Omental fat pad (tissue), 4 donors: ENCODE results near the gene CFDP1. TPM values are rescaled to one million over a fixed set of nuclear protein-coding genes. Genes with fewer than 3 reads are reported as not detected.
"Not testable (repeated sequence)": the region's sequence is repeated elsewhere in the genome, so short reads cannot be mapped to it uniquely, and the experiment has no call there.

Experiments
- ATAC-seq: fragments of 150-250 bp; one replicate; pipeline ENCODE4 v1.9.1; 2016; ENCODE audit warnings: mild to moderate bottlenecking, moderate library complexity; ENCODE audit not compliant: low FRiP score
- DNase-seq: peaks from one replicate; pipeline ENCODE4 v3.0.0-alpha.2; 2019; ENCODE audit warnings: low spot score
- total RNA-seq, 4 donors: library from RNA; depleted of rRNA; stranded (reverse); fragments of >200 nt; gene quantifications; one replicate each; pipeline ENCODE4 v1.1.0, GENCODE V29; 2016
- TF ChIP-seq, protein P1 (sequence below), 3 donors: fragments of 450-650 bp; IDR thresholded peaks; one replicate each; pipeline ENCODE4 v1.5.1; 2016 to 2017; ENCODE audit warnings: antibody characterized with exemption in 3 of 3, mild to moderate bottlenecking in 3 of 3, moderate library complexity in 2 of 3

The CFDP1 gene
- total RNA-seq, 4 donors from 2014 or later = 37.5 to 54.4 (median 49.2) TPM

DNA sequence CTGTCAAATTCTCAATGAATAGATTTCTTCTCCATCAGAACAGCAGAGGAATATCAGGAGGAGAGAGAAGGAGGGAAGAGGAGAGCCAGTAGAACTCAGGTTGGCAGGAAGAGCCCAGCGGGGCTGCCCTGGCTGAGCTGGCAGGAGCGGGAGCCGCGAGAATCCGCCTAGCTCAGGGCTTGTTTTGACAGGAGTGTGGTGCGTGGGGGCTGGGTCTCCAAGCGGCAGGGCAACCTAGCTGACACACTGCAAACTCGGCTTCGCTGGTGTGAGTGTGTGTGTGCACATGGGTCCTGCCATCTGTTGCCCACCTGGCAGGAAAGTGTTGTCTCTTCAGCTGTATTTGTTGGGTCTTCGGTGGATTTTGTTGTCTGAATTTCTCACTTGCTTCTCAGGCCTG lies 154.0 kb downstream of the CFDP1 start:
- TF ChIP-seq, protein P1, sequence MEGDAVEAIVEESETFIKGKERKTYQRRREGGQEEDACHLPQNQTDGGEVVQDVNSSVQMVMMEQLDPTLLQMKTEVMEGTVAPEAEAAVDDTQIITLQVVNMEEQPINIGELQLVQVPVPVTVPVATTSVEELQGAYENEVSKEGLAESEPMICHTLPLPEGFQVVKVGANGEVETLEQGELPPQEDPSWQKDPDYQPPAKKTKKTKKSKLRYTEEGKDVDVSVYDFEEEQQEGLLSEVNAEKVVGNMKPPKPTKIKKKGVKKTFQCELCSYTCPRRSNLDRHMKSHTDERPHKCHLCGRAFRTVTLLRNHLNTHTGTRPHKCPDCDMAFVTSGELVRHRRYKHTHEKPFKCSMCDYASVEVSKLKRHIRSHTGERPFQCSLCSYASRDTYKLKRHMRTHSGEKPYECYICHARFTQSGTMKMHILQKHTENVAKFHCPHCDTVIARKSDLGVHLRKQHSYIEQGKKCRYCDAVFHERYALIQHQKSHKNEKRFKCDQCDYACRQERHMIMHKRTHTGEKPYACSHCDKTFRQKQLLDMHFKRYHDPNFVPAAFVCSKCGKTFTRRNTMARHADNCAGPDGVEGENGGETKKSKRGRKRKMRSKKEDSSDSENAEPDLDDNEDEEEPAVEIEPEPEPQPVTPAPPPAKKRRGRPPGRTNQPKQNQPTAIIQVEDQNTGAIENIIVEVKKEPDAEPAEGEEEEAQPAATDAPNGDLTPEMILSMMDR (IDR thresholded peaks at IDR 0.05) = no peak
- ATAC-seq = no peak
- DNase-seq = no peak

DNA sequence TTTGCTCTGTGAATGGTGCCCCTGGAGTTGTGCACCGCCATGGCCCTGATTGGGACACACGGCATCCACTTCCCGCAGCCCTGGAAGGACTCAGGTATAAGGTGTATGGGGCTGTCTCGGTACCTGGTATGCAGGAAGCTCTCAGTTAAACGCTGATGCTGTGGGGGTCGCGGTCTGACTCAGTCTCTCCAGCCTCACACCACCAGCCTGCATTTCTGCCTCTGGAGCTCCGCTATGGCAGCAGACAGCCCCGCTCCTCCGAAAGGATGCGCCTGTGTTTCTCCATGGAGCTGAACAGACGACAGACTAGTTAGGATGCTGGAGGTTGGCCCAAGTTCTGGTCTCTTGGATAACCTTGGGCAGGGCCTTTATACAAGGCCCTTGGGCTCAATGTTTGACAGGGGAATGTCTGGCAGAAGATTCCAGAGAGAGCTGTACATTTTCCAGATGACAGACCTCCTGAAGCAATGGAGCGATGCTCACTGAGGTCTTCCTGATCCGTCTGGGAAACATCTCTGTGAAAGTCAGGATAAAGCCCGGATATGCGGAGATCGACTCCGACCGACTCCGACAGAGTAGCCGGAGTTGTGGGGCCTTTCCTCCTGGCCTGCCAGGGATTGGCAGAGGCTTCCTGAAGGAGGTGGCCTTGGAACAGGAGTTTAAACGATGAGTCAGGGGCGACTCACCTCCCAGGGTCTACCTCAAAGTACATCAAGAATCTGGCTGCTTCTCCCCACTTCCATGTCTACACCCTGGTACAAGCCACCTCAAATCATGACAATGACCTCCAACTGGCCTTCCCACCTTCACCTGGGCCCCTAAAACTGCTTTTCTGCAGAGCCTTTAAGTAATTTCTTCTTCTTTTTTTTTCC lies 160.0 kb downstream of the CFDP1 start:
- DNase-seq = no peak
- TF ChIP-seq, protein P1 (IDR thresholded peaks at IDR 0.05) = no peak
- ATAC-seq = no peak

DNA sequence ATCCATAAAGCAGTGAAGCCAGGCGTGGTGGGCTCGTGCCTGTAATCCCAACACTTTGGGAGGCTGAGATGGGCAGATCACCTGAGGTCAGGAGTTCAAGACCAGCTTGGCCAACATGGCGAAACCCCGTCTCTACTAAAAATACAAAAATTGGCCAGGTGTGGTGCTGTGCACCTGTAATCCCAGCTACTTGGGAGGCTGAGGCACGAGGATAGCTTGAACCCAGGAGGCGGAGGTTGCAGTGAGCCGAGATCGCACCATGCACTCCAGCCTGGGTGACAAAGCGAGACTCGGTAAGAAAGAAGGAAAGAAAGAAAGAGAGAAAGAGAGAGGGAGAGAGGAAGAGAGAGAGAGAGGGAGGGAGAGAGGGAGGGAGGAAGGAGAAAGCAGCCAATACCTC lies 160.7 kb downstream of the CFDP1 start:
- DNase-seq, ATAC-seq: not testable (repeated sequence)

DNA sequence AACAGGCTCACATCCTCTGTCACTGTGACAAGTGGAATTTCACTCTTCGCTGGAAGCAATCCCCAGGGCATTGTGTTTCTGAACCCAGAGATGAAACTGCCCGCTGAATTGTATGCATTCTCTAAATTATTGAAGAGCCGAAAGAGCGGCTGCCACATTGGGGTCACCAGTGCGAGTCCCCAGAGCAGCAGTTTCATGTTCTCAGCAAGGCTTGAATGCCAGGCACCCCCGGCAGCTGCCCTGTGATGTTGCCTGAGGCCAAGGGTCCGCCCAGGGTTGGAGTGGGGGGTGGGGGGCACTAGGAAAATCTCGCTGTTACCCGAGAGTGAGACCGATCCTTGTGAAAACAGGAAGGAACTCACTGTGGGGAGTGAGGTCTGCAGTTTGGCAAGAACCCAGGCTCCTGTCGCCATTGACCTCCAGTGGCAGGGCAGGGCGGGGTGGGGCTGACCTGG lies 161.2 kb downstream of the CFDP1 start:
- ATAC-seq = no peak
- TF ChIP-seq, protein P1 (IDR thresholded peaks at IDR 0.05) = no peak
- DNase-seq = no peak

DNA sequence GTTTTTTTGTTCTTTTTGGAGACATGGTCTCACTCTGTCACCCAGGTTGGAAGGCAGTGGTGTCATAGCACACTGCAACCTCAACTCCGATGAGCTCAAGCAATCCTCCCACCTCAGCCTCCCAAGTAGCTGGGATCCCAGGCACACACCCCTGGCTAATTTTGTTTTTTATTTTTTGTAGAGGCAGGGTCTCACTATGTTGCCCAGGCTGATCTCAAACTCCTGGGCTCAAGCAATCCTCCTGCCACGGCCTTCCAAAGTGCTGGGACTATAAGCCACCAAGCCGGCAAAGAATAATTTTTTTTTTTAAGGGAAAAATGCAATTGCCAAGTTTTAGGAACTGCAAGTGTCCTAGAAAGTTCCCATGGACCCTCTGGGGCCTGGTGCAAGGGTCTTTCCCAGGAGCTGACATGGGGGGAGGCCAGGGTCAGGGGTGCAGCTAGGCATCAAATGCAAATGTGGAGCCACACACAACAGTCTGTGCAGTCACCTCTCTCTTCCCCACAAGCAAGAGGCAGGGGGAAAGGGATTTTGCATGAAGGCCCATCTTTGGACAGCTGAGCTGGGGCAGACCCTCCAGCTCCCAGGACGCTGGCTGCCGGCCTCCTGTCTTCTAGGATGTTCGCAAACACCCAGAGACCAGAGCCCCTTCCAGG lies 161.7 kb downstream of the CFDP1 start:
- DNase-seq (no peak), ATAC-seq (no peak)
- TF ChIP-seq, protein P1 (IDR thresholded peaks at IDR 0.05) = no peak

DNA sequence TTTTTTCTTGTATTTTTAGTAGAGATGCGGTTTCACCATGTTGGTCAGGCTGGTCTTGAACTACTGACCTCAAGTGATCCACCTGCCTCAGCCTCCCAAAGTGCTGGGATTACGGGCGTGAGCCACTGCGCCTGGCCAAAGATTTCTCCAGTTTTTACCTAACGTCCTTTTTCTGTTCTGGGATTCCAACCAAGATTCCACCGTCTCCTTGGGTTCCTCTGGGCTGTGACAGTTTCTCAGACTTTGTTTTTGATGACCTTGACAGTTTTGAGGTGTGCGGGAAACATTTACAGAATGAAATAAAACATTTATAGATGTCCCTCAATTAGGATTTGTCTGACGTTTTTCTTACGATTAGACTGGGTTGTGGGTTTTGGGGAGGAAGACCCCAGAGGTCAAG lies 163.9 kb downstream of the CFDP1 start:
- not testable (repeated sequence) for ATAC-seq, DNase-seq

DNA sequence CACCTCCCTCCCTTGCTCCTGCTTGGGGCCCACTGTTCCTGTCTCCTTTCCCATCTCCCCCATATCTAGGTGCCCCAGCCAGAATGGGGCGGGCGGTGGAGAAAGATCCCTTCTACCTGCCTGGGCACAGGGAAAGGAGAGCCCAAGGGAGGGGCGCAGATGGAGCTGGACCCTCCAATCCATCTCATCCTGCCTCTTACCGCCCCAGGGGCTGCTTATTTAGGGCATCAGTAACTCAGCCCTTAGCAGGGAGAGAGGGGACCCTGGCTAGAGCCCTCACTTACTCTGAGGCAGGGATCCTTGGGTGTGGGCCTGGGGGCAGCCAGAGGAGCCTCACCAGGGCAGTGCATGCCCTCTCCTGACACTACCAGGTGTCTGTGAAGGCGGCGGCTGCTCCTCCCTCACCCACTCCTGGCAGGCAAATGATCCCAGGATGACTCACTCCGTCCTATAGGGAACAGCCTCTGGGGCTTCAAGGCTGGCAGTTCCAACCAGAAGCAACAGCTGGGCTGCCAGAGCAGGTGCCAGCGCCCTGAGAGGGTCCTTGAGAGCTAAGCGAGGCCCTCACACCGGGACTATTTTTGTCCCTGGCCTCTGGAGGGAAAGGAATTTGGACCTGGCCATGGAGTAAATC lies 165.6 kb downstream of the CFDP1 start:
- TF ChIP-seq, protein P1 (IDR thresholded peaks at IDR 0.05) = no peak
- peak; percentile 64 for ATAC-seq
- no peak for DNase-seq
